Glomerular visceral epithelial cell (primary cell): ENCODE measurements around the gene FOXD4L6.
"Not testable (repeated sequence)": the region's sequence is repeated elsewhere in the genome, so short reads cannot be mapped to it uniquely, and the experiment has no call there.

Source experiments
- DNase-seq: peaks from one replicate; pipeline ENCODE4 v3.0.0-alpha.2; 2016; ENCODE audit errors: extremely low spot score

Gene FOXD4L6

GRCh38 chr9:41100508-41100907, 28.0 kb downstream of the FOXD4L6 start:
- DNase-seq: not testable (repeated sequence)

- DNase-seq: not testable (repeated sequence)
These were observed 29.7 kb downstream of the FOXD4L6 start for GRCh38 chr9:41098759-41099158.

GRCh38 chr9:41095060-41095459, 33.4 kb downstream of the FOXD4L6 start:
- not testable (repeated sequence) for DNase-seq

DNA sequence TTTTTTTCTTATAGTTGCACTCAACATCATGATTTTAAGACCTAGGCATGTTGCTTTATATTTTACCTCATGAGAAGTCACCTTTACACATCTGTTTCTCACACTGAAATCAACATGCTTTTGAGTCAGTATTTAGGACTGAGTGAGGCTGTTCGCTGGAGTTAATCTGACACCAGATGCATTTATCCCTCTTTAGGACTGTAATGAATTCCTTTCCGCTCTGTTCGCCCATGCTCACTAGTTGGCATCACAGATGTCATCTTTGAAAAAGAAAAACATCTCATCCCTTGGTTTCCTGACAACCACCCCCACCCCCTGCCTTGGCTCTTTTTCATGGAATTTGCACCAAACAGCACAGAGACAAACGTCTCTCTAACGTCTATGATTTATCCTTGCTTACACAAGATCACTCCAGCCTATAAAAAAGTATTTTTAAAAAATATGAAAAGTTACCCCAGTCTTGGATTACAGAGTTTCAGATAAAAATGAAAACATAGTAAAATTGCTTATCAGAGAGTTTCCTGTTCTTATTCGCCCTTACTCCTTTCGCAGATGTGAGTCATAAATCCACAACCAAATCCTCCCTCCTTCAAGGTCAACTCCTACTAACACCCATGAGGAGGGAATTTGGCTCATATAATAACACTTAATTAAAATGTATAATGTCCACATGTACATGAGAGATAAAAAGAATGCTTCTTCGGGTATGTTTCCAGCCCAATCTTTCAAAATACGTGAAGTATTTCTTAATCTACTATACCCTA, 34.3 kb downstream of the FOXD4L6 start:
- not testable (repeated sequence) for DNase-seq

GRCh38 chr9:41090922-41091321, 37.6 kb downstream of the FOXD4L6 start:
- DNase-seq: not testable (repeated sequence)

- DNase-seq: not testable (repeated sequence)
These were observed 38.1 kb downstream of the FOXD4L6 start for GRCh38 chr9:41090386-41090785.

DNA sequence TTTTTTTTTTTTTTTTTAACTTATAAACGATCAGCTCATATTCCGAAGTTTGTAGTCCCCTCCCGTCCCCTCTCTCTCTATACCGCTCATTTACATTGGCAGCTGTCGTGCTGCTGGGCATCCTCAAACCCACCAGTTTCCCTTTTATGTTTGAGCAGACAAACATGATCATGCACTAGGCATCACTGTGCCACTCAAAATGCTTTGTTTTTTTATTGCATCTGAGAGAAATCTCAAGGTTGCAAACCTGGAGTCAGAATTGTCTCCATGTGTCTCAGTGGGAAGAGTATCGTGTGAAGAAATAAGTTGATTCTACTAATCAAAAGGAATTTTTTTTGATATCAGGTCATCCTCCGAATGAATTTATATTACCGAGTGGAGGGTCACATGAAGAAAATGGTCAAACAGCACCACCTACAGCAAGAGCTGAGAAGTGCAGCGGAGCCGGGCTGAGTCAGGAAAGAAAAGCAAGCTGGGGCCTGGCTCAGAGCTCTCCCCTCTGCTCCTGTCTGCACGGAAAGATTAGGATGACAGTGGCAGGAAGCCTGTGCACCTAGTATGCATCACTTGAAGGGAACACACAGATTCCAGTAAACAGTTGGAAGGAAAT, 39.9 kb downstream of the FOXD4L6 start:
- not testable (repeated sequence) for DNase-seq

- not testable (repeated sequence) for DNase-seq
These were observed 40.6 kb downstream of the FOXD4L6 start for GRCh38 chr9:41087929-41088328.

DNA sequence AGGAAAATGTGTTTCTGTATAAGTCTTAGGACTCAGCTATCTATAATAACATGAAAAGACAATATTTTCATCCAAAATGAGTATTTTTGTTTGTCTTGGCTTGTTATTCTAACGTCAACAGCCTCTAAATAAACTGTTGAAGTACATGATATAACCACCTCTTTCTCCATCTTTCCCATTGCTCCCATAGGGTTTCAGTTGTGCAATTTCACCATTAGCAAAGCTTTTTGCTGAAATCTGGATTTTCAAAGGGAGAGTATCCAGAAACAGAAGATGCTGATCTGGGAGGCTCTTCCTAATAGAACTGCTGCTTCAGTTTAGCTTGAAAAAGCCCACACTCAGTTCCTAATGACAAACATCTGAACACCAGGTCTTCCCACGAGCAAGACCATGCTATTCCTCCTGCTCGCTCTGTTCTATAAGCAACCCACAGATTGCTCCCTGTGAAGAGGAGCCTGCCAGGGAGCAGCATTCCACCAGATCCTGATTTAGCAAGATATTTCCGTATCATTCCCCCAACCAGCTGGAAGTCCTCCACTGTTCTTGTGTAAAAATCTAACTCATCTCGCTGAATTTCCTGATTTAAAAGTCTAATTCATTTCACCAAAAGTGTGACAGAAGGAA, 41.2 kb downstream of the FOXD4L6 start:
- DNase-seq: not testable (repeated sequence)

DNA sequence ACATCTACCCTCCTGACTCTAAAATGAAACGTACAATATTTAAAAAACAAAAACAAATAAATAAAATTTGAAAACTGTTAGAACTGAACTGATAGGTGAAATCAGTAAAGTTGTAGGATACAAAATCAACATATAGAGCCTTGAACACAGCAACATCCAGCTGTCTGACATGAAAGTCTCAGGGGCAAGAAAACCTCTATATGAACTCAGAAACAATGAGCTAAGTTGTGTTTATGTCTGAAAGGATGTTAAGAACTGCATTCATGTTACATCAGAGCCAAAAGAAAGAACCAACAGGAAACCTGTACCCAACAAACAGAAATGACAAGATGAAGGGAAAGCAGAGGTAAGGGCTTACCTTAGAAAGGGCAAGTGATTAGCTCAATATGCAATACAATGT, 41.8 kb downstream of the FOXD4L6 start:
- not testable (repeated sequence) for DNase-seq

GRCh38 chr9:41086215-41086614, 42.3 kb downstream of the FOXD4L6 start:
- DNase-seq: not testable (repeated sequence)

- DNase-seq: not testable (repeated sequence)
These were observed 46.1 kb downstream of the FOXD4L6 start for GRCh38 chr9:41082358-41082757.

GRCh38 chr9:41079464-41079863, 49.0 kb downstream of the FOXD4L6 start:
- not testable (repeated sequence) for DNase-seq

DNA sequence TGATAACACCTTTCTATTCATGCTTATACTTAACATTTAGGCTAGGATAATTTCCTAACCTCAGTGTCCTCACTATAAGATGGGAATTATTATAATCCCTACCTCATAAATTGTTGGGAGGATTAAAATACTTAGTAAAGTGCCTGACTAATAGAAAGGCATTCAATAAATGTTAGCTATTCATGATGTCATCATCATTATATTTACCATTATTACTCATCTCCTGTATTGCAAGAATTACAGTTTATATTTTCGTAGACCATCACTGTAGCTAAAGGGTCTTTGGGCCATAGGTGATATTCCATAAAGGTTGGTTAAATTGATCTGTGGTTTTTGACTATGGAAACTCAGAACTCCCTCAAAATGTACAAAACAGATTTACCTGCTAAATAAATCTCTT, 50.9 kb downstream of the FOXD4L6 start:
- not testable (repeated sequence) for DNase-seq
